ENCODE results near the gene BAK1.

DNA sequence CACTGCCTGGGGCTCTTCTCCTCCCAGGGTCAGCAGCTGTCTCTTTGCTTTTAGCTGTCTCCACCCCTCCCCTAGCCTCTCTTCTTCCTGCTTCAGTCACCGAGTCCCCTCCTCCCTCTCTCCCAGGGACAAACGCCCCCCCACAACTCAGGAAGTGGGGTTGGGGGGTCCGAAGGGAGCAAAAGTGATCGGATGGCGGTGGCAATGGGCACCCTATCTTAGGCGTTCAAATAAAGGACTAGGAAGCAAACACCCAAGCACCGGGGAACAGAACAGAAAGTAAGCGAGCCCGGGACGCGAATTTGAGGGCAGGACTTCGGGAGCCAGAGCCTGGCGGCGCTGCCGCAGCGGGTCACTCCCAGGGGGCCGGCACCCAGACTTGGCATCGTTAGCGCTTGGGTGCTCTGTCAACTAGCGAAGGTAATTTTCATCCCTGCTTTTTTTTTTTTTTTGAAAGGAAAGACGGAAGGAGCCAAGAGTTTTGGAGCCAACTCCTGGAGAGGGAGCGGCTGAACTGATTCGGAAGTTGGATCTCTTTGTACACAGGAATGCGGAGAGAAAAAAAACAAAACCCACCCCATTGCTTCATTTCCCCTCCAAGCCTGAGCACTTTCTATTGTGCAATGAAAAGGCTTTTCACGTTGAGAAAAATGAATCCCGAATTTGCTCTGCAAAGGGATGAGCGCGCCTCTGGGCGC, 40.2 kb upstream of the BAK1 start:
- TF ChIP-seq, protein P1, sequence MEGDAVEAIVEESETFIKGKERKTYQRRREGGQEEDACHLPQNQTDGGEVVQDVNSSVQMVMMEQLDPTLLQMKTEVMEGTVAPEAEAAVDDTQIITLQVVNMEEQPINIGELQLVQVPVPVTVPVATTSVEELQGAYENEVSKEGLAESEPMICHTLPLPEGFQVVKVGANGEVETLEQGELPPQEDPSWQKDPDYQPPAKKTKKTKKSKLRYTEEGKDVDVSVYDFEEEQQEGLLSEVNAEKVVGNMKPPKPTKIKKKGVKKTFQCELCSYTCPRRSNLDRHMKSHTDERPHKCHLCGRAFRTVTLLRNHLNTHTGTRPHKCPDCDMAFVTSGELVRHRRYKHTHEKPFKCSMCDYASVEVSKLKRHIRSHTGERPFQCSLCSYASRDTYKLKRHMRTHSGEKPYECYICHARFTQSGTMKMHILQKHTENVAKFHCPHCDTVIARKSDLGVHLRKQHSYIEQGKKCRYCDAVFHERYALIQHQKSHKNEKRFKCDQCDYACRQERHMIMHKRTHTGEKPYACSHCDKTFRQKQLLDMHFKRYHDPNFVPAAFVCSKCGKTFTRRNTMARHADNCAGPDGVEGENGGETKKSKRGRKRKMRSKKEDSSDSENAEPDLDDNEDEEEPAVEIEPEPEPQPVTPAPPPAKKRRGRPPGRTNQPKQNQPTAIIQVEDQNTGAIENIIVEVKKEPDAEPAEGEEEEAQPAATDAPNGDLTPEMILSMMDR (optimal IDR thresholded peaks at IDR 0.05 in 1 of 3, IDR thresholded peaks at IDR 0.05 in 1 of 3, conservative IDR thresholded peaks at IDR 0.05 in 1 of 3; ENCODE audit: extremely low read depth in 1 of 3, insufficient read depth in 2 of 3, low read length in 3 of 3), result no peak
- TF ChIP-seq EZH2 (IDR thresholded peaks at IDR 0.05; ENCODE audit: low read length), result no peak

Measured in keratinocyte (primary cell).